H9 (cell line): ENCODE data around the gene ENGASE. TPM values are rescaled to one million over a fixed set of nuclear protein-coding genes. Genes with fewer than 3 reads are reported as not detected.

Experiments
- DNase-seq: peaks from one replicate; pipeline ENCODE4 v3.0.0-alpha.2; 2017
- H2AFZ ChIP-seq: one replicate; pipeline ENCODE4 v1.6.1; 2013; ENCODE audit warnings: mild to moderate bottlenecking, low read length, control low read depth, moderate library complexity
- H2AK5ac ChIP-seq: 2 replicates; pipeline ENCODE4 v1.6.1; 2013; ENCODE audit warnings: low read length, control low read depth, mixed read lengths; ENCODE audit not compliant: insufficient read length
- H2BK120ac ChIP-seq: one replicate; pipeline ENCODE4 v1.6.1; 2013; ENCODE audit warnings: low read depth, mild to moderate bottlenecking, low read length, control low read depth, inconsistent platforms; ENCODE audit not compliant: poor library complexity, severe bottlenecking
- H2BK12ac ChIP-seq: 2 replicates; pipeline ENCODE4 v1.6.1; 2013; ENCODE audit warnings: low read length, control low read depth, mixed read lengths, low read depth; ENCODE audit not compliant: insufficient read length
- H2BK15ac ChIP-seq: 2 replicates; pipeline ENCODE4 v1.6.1; 2013; ENCODE audit warnings: low read depth, low read length, control low read depth
- H2BK20ac ChIP-seq: one replicate; pipeline ENCODE4 v1.6.1; 2013; ENCODE audit warnings: low read depth, mild to moderate bottlenecking, low read length, control low read depth, inconsistent platforms; ENCODE audit not compliant: poor library complexity, severe bottlenecking
- H2BK5ac ChIP-seq: 2 replicates; pipeline ENCODE4 v1.6.1; 2013; ENCODE audit warnings: low read length, control low read depth, mixed read lengths; ENCODE audit not compliant: insufficient read length
- H3K14ac ChIP-seq: 2 replicates; pipeline ENCODE4 v1.6.1; 2013; ENCODE audit warnings: low read length, control low read depth; ENCODE audit not compliant: insufficient read depth
- H3K18ac ChIP-seq: 2 replicates; pipeline ENCODE4 v1.6.1; 2013; ENCODE audit warnings: low read depth, mild to moderate bottlenecking, mixed read lengths, low read length, control low read depth; ENCODE audit not compliant: insufficient read length
- H3K23ac ChIP-seq: 2 replicates; pipeline ENCODE4 v1.6.1; 2013; ENCODE audit warnings: low read length, control low read depth, mixed read lengths, low read depth; ENCODE audit not compliant: insufficient read length
- H3K23me2 ChIP-seq: 2 replicates; pipeline ENCODE4 v1.6.1; 2013; ENCODE audit warnings: low read depth, mild to moderate bottlenecking, mixed read lengths, low read length, control low read depth; ENCODE audit not compliant: insufficient read length, poor library complexity, severe bottlenecking
- H3K27ac ChIP-seq: 2 replicates; pipeline ENCODE4 v1.5.1; 2013; ENCODE audit warnings: low read length, control low read depth, mixed read lengths, low read depth; ENCODE audit not compliant: insufficient read length
- H3K27me3 ChIP-seq: 2 replicates; pipeline ENCODE4 v1.6.1; 2013; ENCODE audit warnings: low read length, control low read depth, inconsistent platforms; ENCODE audit not compliant: insufficient read depth
- H3K4ac ChIP-seq: 2 replicates; pipeline ENCODE4 v1.6.1; 2013; ENCODE audit warnings: low read depth, mild to moderate bottlenecking, control low read depth, inconsistent platforms, low read length, moderate library complexity
- H3K4me1 ChIP-seq: 2 replicates; pipeline ENCODE4 v1.6.1; 2013; ENCODE audit warnings: low read length, control low read depth, inconsistent platforms; ENCODE audit not compliant: insufficient read depth
- H3K4me2 ChIP-seq: 2 replicates; pipeline ENCODE4 v1.6.1; 2013; ENCODE audit warnings: low read length, control low read depth, mixed read lengths; ENCODE audit not compliant: insufficient read length, insufficient read depth
- H3K56ac ChIP-seq: 2 replicates; pipeline ENCODE4 v1.6.1; 2013; ENCODE audit warnings: low read depth, mild to moderate bottlenecking, mixed read lengths, low read length, control low read depth; ENCODE audit not compliant: insufficient read length
- H3K79me1 ChIP-seq: 2 replicates; pipeline ENCODE4 v1.6.1; 2013; ENCODE audit warnings: low read depth, mild to moderate bottlenecking, moderate library complexity, low read length, control low read depth, inconsistent platforms; ENCODE audit not compliant: insufficient read depth, poor library complexity, severe bottlenecking
- H3K79me2 ChIP-seq: 2 replicates; pipeline ENCODE4 v1.6.1; 2013; ENCODE audit warnings: low read length, control low read depth, inconsistent platforms; ENCODE audit not compliant: insufficient read depth
- H3K9ac ChIP-seq: 2 replicates; pipeline ENCODE4 v1.6.1; 2013; ENCODE audit warnings: low read length, control low read depth, mixed read lengths; ENCODE audit not compliant: insufficient read length; ENCODE audit errors: extremely low read depth
- H3K9me3 ChIP-seq: one replicate; pipeline ENCODE4 v1.6.1; 2013; ENCODE audit warnings: low read depth, low read length, inconsistent platforms; ENCODE audit not compliant: control insufficient read depth
- H3T11ph ChIP-seq: one replicate; pipeline ENCODE4 v1.6.1; 2013; ENCODE audit warnings: mild to moderate bottlenecking, low read length, control low read depth, inconsistent platforms
- H4K20me1 ChIP-seq: one replicate; pipeline ENCODE4 v1.6.1; 2013; ENCODE audit not compliant: control insufficient read depth, insufficient read length, insufficient read depth
- H4K5ac ChIP-seq: 2 replicates; pipeline ENCODE4 v1.6.1; 2013; ENCODE audit warnings: low read depth, mild to moderate bottlenecking, mixed read lengths, low read length, control low read depth; ENCODE audit not compliant: insufficient read length
- H4K8ac ChIP-seq: replicated peaks from 2 replicates; pipeline ENCODE4 v1.6.1; 2013; ENCODE audit warnings: low read length, control low read depth, mixed read lengths, low read depth; ENCODE audit not compliant: insufficient read length
- H4K91ac ChIP-seq: 2 replicates; pipeline ENCODE4 v1.6.1; 2013; ENCODE audit warnings: low read depth, mild to moderate bottlenecking, moderate library complexity, mixed read lengths, low read length, control low read depth; ENCODE audit not compliant: insufficient read length
- H3K27ac Mint-ChIP-seq, 3 experiments: 2 replicates in 2 of 3; 3 replicates in 1 of 3; pipeline ENCODE4 v1.8.0; 2020 to 2021; ENCODE audit warnings: mixed read lengths in 3 of 3, mild to moderate bottlenecking in 1 of 3, moderate library complexity in 1 of 3
- H3K27me3 Mint-ChIP-seq: 2 replicates; pipeline ENCODE4 v1.8.0; 2021; ENCODE audit warnings: low read depth, mild to moderate bottlenecking, moderate library complexity, mixed read lengths
- H3K36me3 Mint-ChIP-seq, 3 experiments: 2 replicates in 2 of 3; 3 replicates in 1 of 3; pipeline ENCODE4 v1.8.0; 2020 to 2021; ENCODE audit warnings: low read depth in 3 of 3, mixed read lengths in 3 of 3; ENCODE audit not compliant: insufficient read depth in 1 of 3
- H3K4me1 Mint-ChIP-seq, 2 experiments: 2 replicates each; pipeline ENCODE4 v1.8.0; 2020; ENCODE audit warnings: mixed read lengths in 2 of 2
- H3K4me3 Mint-ChIP-seq, 2 experiments: 2 replicates in 1 of 2; 3 replicates in 1 of 2; pipeline ENCODE4 v1.8.0; 2020 to 2021; ENCODE audit warnings: mild to moderate bottlenecking in 2 of 2, mixed read lengths in 2 of 2, moderate library complexity in 1 of 2
- H3K9me3 Mint-ChIP-seq, 2 experiments: 2 replicates in 1 of 2; 3 replicates in 1 of 2; pipeline ENCODE4 v1.8.0; 2020; ENCODE audit warnings: mild to moderate bottlenecking in 2 of 2, mixed read lengths in 2 of 2, moderate library complexity in 1 of 2
- CTCF ChIP-seq: fragments of 200-600 bp; sonication (generic); conservative IDR thresholded peaks from 3 replicates; pipeline ENCODE4 v1.8.0; 2021; ENCODE audit warnings: antibody characterized with exemption, mild to moderate bottlenecking
- WGBS: extraction: QIAGEN DNeasy Blood & Tissue Kit; methylation state at CpG from one replicate; pipeline ENCODE4 v1.1.7; 2013; ENCODE audit warnings: missing lambda C conversion rate, low lambda C conversion rate, mixed read lengths; ENCODE audit not compliant: insufficient read length; ENCODE audit errors: extremely low coverage; 5-methylcytosine and 5-hydroxymethylcytosine counted together
- total RNA-seq: library from RNA; stranded (reverse); gene quantifications from 2 replicates; pipeline ENCODE4 v1.2.1, GENCODE V29; 2021

ENGASE gene
- total RNA-seq, 1 experiment from 2014 or later, result 20.6 TPM

- Histone ChIP-seq H4K91ac (no peak overlapping the region), H3K27me3 (no peaks in the 10 kb centered on the region)
- DNase-seq, result no peak
Observed at GRCh38 chr17:79125503-79125902, 50.9 kb downstream of the ENGASE start.

More at GRCh38 chr17:79125503-79125902, 50.9 kb downstream of the ENGASE start:
- Mint-ChIP-seq H3K9me3 (no peaks in the 10 kb centered on the region), H3K27ac (no peak overlapping the region), H3K36me3 (no peaks in the 10 kb centered on the region), H3K27me3 (peaks cover 13% of the 10 kb centered on the region), H3K4me3 (no peak overlapping the region), H3K4me1 (peaks cover 2% of the 10 kb centered on the region in 2 experiments; a peak in 2 of 4 replicates)
- Histone ChIP-seq H3T11ph (no peak overlapping the region), H2BK5ac (no peak overlapping the region), H3K79me1 (no peaks in the 10 kb centered on the region), H3K4ac (no peak overlapping the region), H3K23ac (no peak overlapping the region), H3K14ac (no peak overlapping the region), H4K5ac (no peak overlapping the region), H2BK12ac (no peak overlapping the region), H3K18ac (no peak overlapping the region), H3K9ac (no peak overlapping the region), H2AFZ (no peak overlapping the region), H3K4me2 (no peak overlapping the region), H3K56ac (no peak overlapping the region), H4K8ac (no peak overlapping the region), H2BK20ac (no peak overlapping the region), H3K23me2 (no peaks in the 10 kb centered on the region), H4K20me1 (no peaks in the 10 kb centered on the region), H3K9me3 (no peaks in the 10 kb centered on the region), H3K27ac (no peak overlapping the region), H2BK120ac (no peak overlapping the region), H2AK5ac (no peak overlapping the region), H3K79me2 (no peaks in the 10 kb centered on the region), H2BK15ac (no peak overlapping the region), H3K4me1 (no peaks in the 10 kb centered on the region)
- no peak for TF ChIP-seq CTCF
- no CpG with 5 or more reads among the region's 22 CpGs for WGBS
